ENCODE results near the gene MEFV.

MEFV gene

GRCh38 chr16:3249451-3249850 lies 7.0 kb downstream of the MEFV start:
- Histone ChIP-seq H4K8ac (ENCODE audit: low read depth, low read length) (no peak overlapping the region), H3K27me3 (ENCODE audit: control insufficient read depth in 3 of 3, insufficient read depth in 3 of 3, low read depth in 1 of 3, low read length in 3 of 3) (peaks cover 0 to 55% (median 0%) of the 10 kb centered on the region in 3 experiments), H2AFZ (ENCODE audit: low read length) (peak overlapping the region; percentile 11), H3K4me1 (ENCODE audit: control insufficient read depth in 2 of 2, insufficient read depth in 1 of 2, low read depth in 1 of 2, low read length in 2 of 2) (no peaks in the 10 kb centered on the region), H3K18ac (ENCODE audit: low read length) (no peak overlapping the region), H3K9me3 (replicated peaks in 1 of 2; ENCODE audit: control insufficient read depth in 2 of 2, insufficient read depth in 1 of 2, low read depth in 1 of 2, low read length in 2 of 2) (peaks cover 0 to 19% of the 10 kb centered on the region in 2 donors), H3K4me3 (ENCODE audit: low read length in 2 of 2) (no peak overlapping the region), H3K9ac (ENCODE audit: low read depth, low read length, poor library complexity) (peak overlapping the region; percentile 13), H2AK5ac (ENCODE audit: low read depth, low read length) (no peak overlapping the region), H3K27ac (replicated peaks; ENCODE audit: low read length) (no peak overlapping the region), H3K4me2 (ENCODE audit: insufficient read depth, low read length, poor library complexity, severe bottlenecking) (no peak overlapping the region), H3K23ac (ENCODE audit: low read depth, low read length, poor library complexity) (no peak overlapping the region), H2BK15ac (ENCODE audit: low read length) (no peak overlapping the region), H2BK5ac (ENCODE audit: low read length) (no peak overlapping the region), H3K4ac (ENCODE audit: low read length) (no peak overlapping the region), H3K79me1 (ENCODE audit: low read depth, low read length) (no peaks in the 10 kb centered on the region), H3K36me3 (replicated peaks in 1 of 2; ENCODE audit: control insufficient read depth in 2 of 2, insufficient read depth in 2 of 2, low read length in 2 of 2) (no peaks in the 10 kb centered on the region), H3K14ac (ENCODE audit: low read length) (no peak overlapping the region), H2BK120ac (ENCODE audit: low read depth, low read length) (no peak overlapping the region), H2BK12ac (ENCODE audit: low read length) (no peak overlapping the region), H4K91ac (ENCODE audit: low read depth, low read length, poor library complexity) (no peak overlapping the region)
- DNase-seq (ENCODE audit: low spot score): no peak
- whole genome bisulfite sequencing, 2 donors (ENCODE audit: extremely low coverage in 2 of 2, insufficient read length in 2 of 2, insufficient replicate concordance in 1 of 2): no CpG with 5 or more reads among the region's 14 CpGs

- no peak overlapping the region for H2BK15ac ChIP-seq (ENCODE audit: low read length)
- no peak overlapping the region for H3K4me3 ChIP-seq (ENCODE audit: low read length in 2 of 2)
- H3K23ac ChIP-seq (ENCODE audit: low read depth, low read length, poor library complexity): no peak overlapping the region
- H3K4ac ChIP-seq (ENCODE audit: low read length): no peak overlapping the region
- no peak overlapping the region for H3K9ac ChIP-seq (ENCODE audit: low read depth, low read length, poor library complexity)
- H3K9me3 ChIP-seq (replicated peaks in 1 of 2; ENCODE audit: control insufficient read depth in 2 of 2, insufficient read depth in 1 of 2, low read depth in 1 of 2, low read length in 2 of 2): peaks cover 0 to 23% of the 10 kb centered on the region in 2 donors
- no CpG with 5 or more reads among the region's 1 CpG for WGBS, 2 donors (ENCODE audit: extremely low coverage in 2 of 2, insufficient read length in 2 of 2, insufficient replicate concordance in 1 of 2)
- H3K4me1 ChIP-seq (ENCODE audit: control insufficient read depth in 2 of 2, insufficient read depth in 1 of 2, low read depth in 1 of 2, low read length in 2 of 2): no peaks in the 10 kb centered on the region
- no peak overlapping the region for H4K91ac ChIP-seq (ENCODE audit: low read depth, low read length, poor library complexity)
- H3K18ac ChIP-seq (ENCODE audit: low read length): no peak overlapping the region
- no peak overlapping the region for H2AFZ ChIP-seq (ENCODE audit: low read length)
- H3K27me3 ChIP-seq (ENCODE audit: control insufficient read depth in 3 of 3, insufficient read depth in 3 of 3, low read depth in 1 of 3, low read length in 3 of 3): peaks cover 0 to 55% (median 0%) of the 10 kb centered on the region in 3 experiments
- no peak overlapping the region for H2BK12ac ChIP-seq (ENCODE audit: low read length)
- no peak for DNase-seq (ENCODE audit: low spot score)
- no peak overlapping the region for H2BK5ac ChIP-seq (ENCODE audit: low read length)
- H3K36me3 ChIP-seq (replicated peaks in 1 of 2; ENCODE audit: control insufficient read depth in 2 of 2, insufficient read depth in 2 of 2, low read length in 2 of 2): no peaks in the 10 kb centered on the region
- H3K79me1 ChIP-seq (ENCODE audit: low read depth, low read length): no peaks in the 10 kb centered on the region
- no peak overlapping the region for H4K8ac ChIP-seq (ENCODE audit: low read depth, low read length)
- H2BK120ac ChIP-seq (ENCODE audit: low read depth, low read length): no peak overlapping the region
- H3K14ac ChIP-seq (ENCODE audit: low read length): no peak overlapping the region
- no peak overlapping the region for H3K4me2 ChIP-seq (ENCODE audit: insufficient read depth, low read length, poor library complexity, severe bottlenecking)
- no peak overlapping the region for H2AK5ac ChIP-seq (ENCODE audit: low read depth, low read length)
- no peak overlapping the region for H3K27ac ChIP-seq (replicated peaks; ENCODE audit: low read length)
Observed at GRCh38 chr16:3249020-3249419, 7.4 kb downstream of the MEFV start.

GRCh38 chr16:3248596-3248995 lies 7.8 kb downstream of the MEFV start:
- Histone ChIP-seq H3K27me3 (ENCODE audit: control insufficient read depth in 3 of 3, insufficient read depth in 3 of 3, low read depth in 1 of 3, low read length in 3 of 3) (peaks cover 0 to 54% (median 0%) of the 10 kb centered on the region in 3 experiments), H3K18ac (ENCODE audit: low read length) (no peak overlapping the region), H2BK15ac (ENCODE audit: low read length) (no peak overlapping the region), H2BK5ac (ENCODE audit: low read length) (no peak overlapping the region), H3K4me2 (ENCODE audit: insufficient read depth, low read length, poor library complexity, severe bottlenecking) (no peak overlapping the region), H3K14ac (ENCODE audit: low read length) (no peak overlapping the region), H3K9me3 (replicated peaks in 1 of 2; ENCODE audit: control insufficient read depth in 2 of 2, insufficient read depth in 1 of 2, low read depth in 1 of 2, low read length in 2 of 2) (peaks cover 0 to 27% of the 10 kb centered on the region in 2 donors), H4K91ac (ENCODE audit: low read depth, low read length, poor library complexity) (no peak overlapping the region), H2AFZ (ENCODE audit: low read length) (no peak overlapping the region), H3K27ac (replicated peaks; ENCODE audit: low read length) (no peak overlapping the region), H3K4ac (ENCODE audit: low read length) (no peak overlapping the region), H2BK120ac (ENCODE audit: low read depth, low read length) (no peak overlapping the region), H4K8ac (ENCODE audit: low read depth, low read length) (no peak overlapping the region), H2BK12ac (ENCODE audit: low read length) (no peak overlapping the region), H2AK5ac (ENCODE audit: low read depth, low read length) (no peak overlapping the region), H3K9ac (ENCODE audit: low read depth, low read length, poor library complexity) (no peak overlapping the region), H3K23ac (ENCODE audit: low read depth, low read length, poor library complexity) (no peak overlapping the region), H3K36me3 (replicated peaks in 1 of 2; ENCODE audit: control insufficient read depth in 2 of 2, insufficient read depth in 2 of 2, low read length in 2 of 2) (no peaks in the 10 kb centered on the region), H3K4me1 (ENCODE audit: control insufficient read depth in 2 of 2, insufficient read depth in 1 of 2, low read depth in 1 of 2, low read length in 2 of 2) (no peaks in the 10 kb centered on the region), H3K4me3 (ENCODE audit: low read length in 2 of 2) (peak overlapping the region in 1 of 2 donors; percentile 57), H3K79me1 (ENCODE audit: low read depth, low read length) (no peaks in the 10 kb centered on the region)
- no CpG with 5 or more reads among the region's 5 CpGs for WGBS, 2 donors (ENCODE audit: extremely low coverage in 2 of 2, insufficient read length in 2 of 2, insufficient replicate concordance in 1 of 2)
- no peak for DNase-seq (ENCODE audit: low spot score)

GRCh38 chr16:3246876-3247275 lies 9.6 kb downstream of the MEFV start:
- WGBS, 2 donors (ENCODE audit: extremely low coverage in 2 of 2, insufficient read length in 2 of 2, insufficient replicate concordance in 1 of 2): no CpG with 5 or more reads among the region's 10 CpGs
- Histone ChIP-seq H3K14ac (ENCODE audit: low read length) (no peak overlapping the region), H2BK5ac (ENCODE audit: low read length) (no peak overlapping the region), H2BK15ac (ENCODE audit: low read length) (no peak overlapping the region), H2BK12ac (ENCODE audit: low read length) (no peak overlapping the region), H3K27me3 (ENCODE audit: control insufficient read depth in 3 of 3, insufficient read depth in 3 of 3, low read depth in 1 of 3, low read length in 3 of 3) (peaks cover 0 to 61% (median 0%) of the 10 kb centered on the region in 3 experiments), H3K23ac (ENCODE audit: low read depth, low read length, poor library complexity) (no peak overlapping the region), H3K18ac (ENCODE audit: low read length) (no peak overlapping the region), H4K8ac (ENCODE audit: low read depth, low read length) (no peak overlapping the region), H3K9ac (ENCODE audit: low read depth, low read length, poor library complexity) (no peak overlapping the region), H3K4me2 (ENCODE audit: insufficient read depth, low read length, poor library complexity, severe bottlenecking) (no peak overlapping the region), H3K27ac (replicated peaks; ENCODE audit: low read length) (no peak overlapping the region), H3K4ac (ENCODE audit: low read length) (no peak overlapping the region), H3K9me3 (replicated peaks in 1 of 2; ENCODE audit: control insufficient read depth in 2 of 2, insufficient read depth in 1 of 2, low read depth in 1 of 2, low read length in 2 of 2) (peaks cover 0 to 25% of the 10 kb centered on the region in 2 donors), H3K36me3 (replicated peaks in 1 of 2; ENCODE audit: control insufficient read depth in 2 of 2, insufficient read depth in 2 of 2, low read length in 2 of 2) (no peaks in the 10 kb centered on the region), H2BK120ac (ENCODE audit: low read depth, low read length) (no peak overlapping the region), H2AK5ac (ENCODE audit: low read depth, low read length) (no peak overlapping the region), H2AFZ (ENCODE audit: low read length) (peak overlapping the region; percentile 61), H4K91ac (ENCODE audit: low read depth, low read length, poor library complexity) (no peak overlapping the region), H3K4me1 (ENCODE audit: control insufficient read depth in 2 of 2, insufficient read depth in 1 of 2, low read depth in 1 of 2, low read length in 2 of 2) (no peaks in the 10 kb centered on the region), H3K79me1 (ENCODE audit: low read depth, low read length) (no peaks in the 10 kb centered on the region), H3K4me3 (ENCODE audit: low read length in 2 of 2) (peak overlapping the region in 1 of 2 donors; percentile 42)
- DNase-seq (ENCODE audit: low spot score): no peak

Data from neuronal stem cell (in vitro differentiated cells).